BLaER1 treated with 17β-estradiol and CSF1 and Interleukin-3, amounts not matched to agents 10 nM and 100 nM (cell line): ENCODE data around the gene PZP.
A peak's percentile ranks its signal among the peaks of the same experiment; 100 is the strongest.

Experiments used
- H3K27ac ChIP-seq, 11 experiments: shearing (Covaris generic); formaldehyde crosslinking; 2 replicates each; pipeline ENCODE4 v1.8.1; 2022
- H3K27me3 ChIP-seq, 11 experiments: shearing (Covaris generic); formaldehyde crosslinking; 2 replicates each; pipeline ENCODE4 v1.8.1; 2022
- H3K36me3 ChIP-seq, 11 experiments: shearing (Covaris generic); formaldehyde crosslinking; 2 replicates each; pipeline ENCODE4 v1.8.1; 2022
- H3K4me1 ChIP-seq, 10 experiments: shearing (Covaris generic); formaldehyde crosslinking; 2 replicates each; pipeline ENCODE4 v1.8.1; 2022
- H3K4me2 ChIP-seq, 11 experiments: shearing (Covaris generic); formaldehyde crosslinking; 2 replicates each; pipeline ENCODE4 v1.8.1; 2022
- H3K4me3 ChIP-seq, 10 experiments: shearing (Covaris generic); formaldehyde crosslinking; 2 replicates each; pipeline ENCODE4 v1.8.1; 2022
- H3K9ac ChIP-seq, 11 experiments: shearing (Covaris generic); formaldehyde crosslinking; 2 replicates each; pipeline ENCODE4 v1.8.1; 2022
- H3K9me3 ChIP-seq, 11 experiments: shearing (Covaris generic); formaldehyde crosslinking; replicated peaks in 1 of 11; 2 replicates each; pipeline ENCODE4 v1.8.1; 2022
- H4K20me1 ChIP-seq, 11 experiments: shearing (Covaris generic); formaldehyde crosslinking; 2 replicates each; pipeline ENCODE4 v1.8.1; 2022
- Cebpa-rat ChIP-seq, 11 experiments: shearing (Covaris generic); IDR thresholded peaks; 2 replicates each; pipeline ENCODE4 v1.8.1; 2022

PZP gene

GRCh38 chr12:9120487-9121184 is 87.6 kb downstream of the PZP start:
- no peak overlapping the region for H3K9ac ChIP-seq
- peak overlapping the region in 2 of 11 experiments; percentile 91 to 94; a peak in 3 of 22 replicates for H3K4me2 ChIP-seq
- H3K9me3 ChIP-seq = peaks cover 0 to 11% (median 0%) of the 10 kb centered on the region in 11 experiments; a peak in 2 of 22 replicates
- H4K20me1 ChIP-seq = no peaks in the 10 kb centered on the region
- H3K4me1 ChIP-seq = peaks cover 33 to 54% (median 41%) of the 10 kb centered on the region in 10 experiments
- no peaks in the 10 kb centered on the region for H3K27me3 ChIP-seq
- H3K27ac ChIP-seq = no peak overlapping the region
- H3K4me3 ChIP-seq = no peak overlapping the region
- TF ChIP-seq Cebpa-rat (IDR thresholded peaks at IDR 0.05) = no peak
- no peaks in the 10 kb centered on the region for H3K36me3 ChIP-seq

- H3K4me3 ChIP-seq = no peak overlapping the region
- H3K27ac ChIP-seq = peak overlapping the region; percentile 6 to 82 (median 76); a peak in 20 of 22 replicates
- H3K36me3 ChIP-seq = no peaks in the 10 kb centered on the region; a peak in 1 of 22 replicates
- peak overlapping the region in 7 of 11 experiments; percentile 34 to 60 (median 54); a peak in 9 of 22 replicates for H3K9ac ChIP-seq
- no peaks in the 10 kb centered on the region for H3K27me3 ChIP-seq
- TF ChIP-seq Cebpa-rat (IDR thresholded peaks at IDR 0.05) = peak in 1 of 11 experiments; percentile 8; a peak in 1 of 22 replicates
- no peaks in the 10 kb centered on the region for H4K20me1 ChIP-seq
- H3K9me3 ChIP-seq = no peaks in the 10 kb centered on the region
- H3K4me2 ChIP-seq = peak overlapping the region; percentile 68 to 94 (median 84); a peak in 18 of 22 replicates
- H3K4me1 ChIP-seq = peaks cover 41 to 56% (median 45%) of the 10 kb centered on the region in 10 experiments
Measured at GRCh38 chr12:9118158-9118557, 90.0 kb downstream of the PZP start.

GRCh38 chr12:9115731-9116559 is 92.2 kb downstream of the PZP start, which contains the start of gene A2M:
Gene A2M, minus strand, starts transcription at chr12:9115919. Its CDS starts 70 bp downstream, at chr12:9115849.
- H4K20me1 ChIP-seq = no peaks in the 10 kb centered on the region
- H3K36me3 ChIP-seq = peaks cover 0 to 7% (median 0%) of the 10 kb centered on the region in 11 experiments; a peak in 1 of 22 replicates
- H3K4me3 ChIP-seq = peak within 1 kb of the TSS in 7 of 10 experiments; percentile 7 to 41 (median 28); a peak in 7 of 20 replicates
- H3K27ac ChIP-seq = peak within 1 kb of the TSS; percentile 29 to 81 (median 71); a peak in 20 of 22 replicates
- no peaks in the 10 kb centered on the region for H3K9me3 ChIP-seq
- peak within 1 kb of the TSS in 9 of 11 experiments; percentile 6 to 52 (median 15); a peak in 12 of 22 replicates for H3K9ac ChIP-seq
- H3K4me1 ChIP-seq = peaks cover 41 to 56% (median 45%) of the 10 kb centered on the region in 10 experiments
- no peak for TF ChIP-seq Cebpa-rat (IDR thresholded peaks at IDR 0.05)
- no peaks in the 10 kb centered on the region for H3K27me3 ChIP-seq
- H3K4me2 ChIP-seq = peak within 1 kb of the TSS; percentile 77 to 94 (median 85)

GRCh38 chr12:9114946-9115345 is 93.2 kb downstream of the PZP start:
- peak overlapping the region; percentile 23 to 93 (median 84); a peak in 15 of 22 replicates for H3K4me2 ChIP-seq
- H3K9ac ChIP-seq = no peak overlapping the region
- no peaks in the 10 kb centered on the region for H4K20me1 ChIP-seq
- no peak for TF ChIP-seq Cebpa-rat (IDR thresholded peaks at IDR 0.05)
- H3K27me3 ChIP-seq = no peaks in the 10 kb centered on the region
- H3K36me3 ChIP-seq = peaks cover 0 to 9% (median 0%) of the 10 kb centered on the region in 11 experiments; a peak in 1 of 22 replicates
- H3K9me3 ChIP-seq = no peaks in the 10 kb centered on the region
- peak overlapping the region in 2 of 10 experiments; percentile 28 to 35; a peak in 3 of 20 replicates for H3K4me3 ChIP-seq
- peak overlapping the region in 4 of 11 experiments; percentile 70 to 81 (median 80); a peak in 4 of 22 replicates for H3K27ac ChIP-seq
- H3K4me1 ChIP-seq = peaks cover 41 to 50% (median 45%) of the 10 kb centered on the region in 10 experiments

- Histone ChIP-seq H3K27ac (no peak overlapping the region), H3K4me3 (no peak overlapping the region), H3K4me2 (peak overlapping the region in 1 of 11 experiments; percentile 40; a peak in 1 of 22 replicates), H3K36me3 (peaks cover 0 to 18% (median 0%) of the 10 kb centered on the region in 11 experiments; a peak in 1 of 22 replicates), H3K4me1 (peaks cover 32 to 42% (median 39%) of the 10 kb centered on the region in 10 experiments), H3K9me3 (no peaks in the 10 kb centered on the region), H3K9ac (no peak overlapping the region), H4K20me1 (no peaks in the 10 kb centered on the region), H3K27me3 (no peaks in the 10 kb centered on the region)
- no peak for TF ChIP-seq Cebpa-rat (IDR thresholded peaks at IDR 0.05)
Measured at GRCh38 chr12:9113987-9114309, 94.2 kb downstream of the PZP start.

- H3K36me3 ChIP-seq = peaks cover 0 to 18% (median 0%) of the 10 kb centered on the region in 11 experiments; a peak in 1 of 22 replicates
- no peak for TF ChIP-seq Cebpa-rat (IDR thresholded peaks at IDR 0.05)
- no peaks in the 10 kb centered on the region for H4K20me1 ChIP-seq
- H3K27ac ChIP-seq = no peak overlapping the region
- H3K9ac ChIP-seq = no peak overlapping the region
- peak overlapping the region in 1 of 11 experiments; percentile 40; a peak in 1 of 22 replicates for H3K4me2 ChIP-seq
- H3K4me1 ChIP-seq = peaks cover 27 to 37% (median 33%) of the 10 kb centered on the region in 10 experiments
- no peaks in the 10 kb centered on the region for H3K27me3 ChIP-seq
- no peaks in the 10 kb centered on the region for H3K9me3 ChIP-seq
- no peak overlapping the region for H3K4me3 ChIP-seq
Measured at GRCh38 chr12:9113296-9113986, 94.8 kb downstream of the PZP start.

- Histone ChIP-seq H3K9ac (no peak overlapping the region), H3K9me3 (no peaks in the 10 kb centered on the region), H3K36me3 (peaks cover 0 to 18% (median 0%) of the 10 kb centered on the region in 11 experiments; a peak in 1 of 22 replicates), H3K27ac (no peak overlapping the region), H4K20me1 (no peaks in the 10 kb centered on the region), H3K4me1 (peaks cover 23 to 29% (median 25%) of the 10 kb centered on the region in 10 experiments), H3K4me2 (no peak overlapping the region), H3K4me3 (no peak overlapping the region), H3K27me3 (no peaks in the 10 kb centered on the region)
- TF ChIP-seq Cebpa-rat (IDR thresholded peaks at IDR 0.05) = no peak
Measured at GRCh38 chr12:9112076-9112853, 95.9 kb downstream of the PZP start.

- H3K4me2 ChIP-seq = no peak overlapping the region
- H3K36me3 ChIP-seq = peaks cover 0 to 18% (median 0%) of the 10 kb centered on the region in 11 experiments; a peak in 1 of 22 replicates
- no peak overlapping the region for H3K9ac ChIP-seq
- H3K27me3 ChIP-seq = no peaks in the 10 kb centered on the region
- no peaks in the 10 kb centered on the region for H3K9me3 ChIP-seq
- no peaks in the 10 kb centered on the region for H4K20me1 ChIP-seq
- peaks cover 16 to 22% (median 18%) of the 10 kb centered on the region in 10 experiments for H3K4me1 ChIP-seq
- no peak overlapping the region for H3K4me3 ChIP-seq
- no peak overlapping the region for H3K27ac ChIP-seq
- TF ChIP-seq Cebpa-rat (IDR thresholded peaks at IDR 0.05) = no peak
Measured at GRCh38 chr12:9111525-9111924, 96.7 kb downstream of the PZP start.
